Measurements from ENCODE around the gene SEMA5B.

Gene SEMA5B

DNA sequence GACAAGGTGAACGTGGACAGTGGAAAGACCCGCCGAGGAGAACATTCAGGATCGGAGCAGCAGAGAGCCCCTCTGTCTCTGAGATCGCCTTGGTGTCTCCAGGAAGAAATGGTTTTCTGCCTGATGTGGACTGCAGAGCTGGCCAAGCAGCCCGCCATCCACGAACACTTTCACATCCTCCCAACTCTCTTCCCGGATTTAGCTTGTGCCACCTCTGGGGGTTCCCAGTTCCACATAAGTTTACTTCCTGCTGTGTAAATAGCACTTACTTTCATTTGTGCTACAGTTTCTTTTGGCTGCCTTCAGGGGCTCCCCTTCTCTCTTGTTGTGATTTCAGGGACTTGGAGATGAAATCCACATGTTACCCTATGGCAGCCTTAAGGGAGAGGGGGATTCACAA is 48.4 kb downstream of the SEMA5B start:
- no peak overlapping the region for H3K4me3 ChIP-seq (IDR thresholded peaks at IDR 0.05; ENCODE audit: insufficient read depth, low read depth, low read length)
- H3K4me2 ChIP-seq, result no peak overlapping the region
- H3K4me1 ChIP-seq (ENCODE audit: low read depth, poor library complexity, severe bottlenecking), result no peaks in the 10 kb centered on the region
- H3K27me3 ChIP-seq (ENCODE audit: insufficient read depth, low read depth), result no peaks in the 10 kb centered on the region
- TF ChIP-seq, protein P1, sequence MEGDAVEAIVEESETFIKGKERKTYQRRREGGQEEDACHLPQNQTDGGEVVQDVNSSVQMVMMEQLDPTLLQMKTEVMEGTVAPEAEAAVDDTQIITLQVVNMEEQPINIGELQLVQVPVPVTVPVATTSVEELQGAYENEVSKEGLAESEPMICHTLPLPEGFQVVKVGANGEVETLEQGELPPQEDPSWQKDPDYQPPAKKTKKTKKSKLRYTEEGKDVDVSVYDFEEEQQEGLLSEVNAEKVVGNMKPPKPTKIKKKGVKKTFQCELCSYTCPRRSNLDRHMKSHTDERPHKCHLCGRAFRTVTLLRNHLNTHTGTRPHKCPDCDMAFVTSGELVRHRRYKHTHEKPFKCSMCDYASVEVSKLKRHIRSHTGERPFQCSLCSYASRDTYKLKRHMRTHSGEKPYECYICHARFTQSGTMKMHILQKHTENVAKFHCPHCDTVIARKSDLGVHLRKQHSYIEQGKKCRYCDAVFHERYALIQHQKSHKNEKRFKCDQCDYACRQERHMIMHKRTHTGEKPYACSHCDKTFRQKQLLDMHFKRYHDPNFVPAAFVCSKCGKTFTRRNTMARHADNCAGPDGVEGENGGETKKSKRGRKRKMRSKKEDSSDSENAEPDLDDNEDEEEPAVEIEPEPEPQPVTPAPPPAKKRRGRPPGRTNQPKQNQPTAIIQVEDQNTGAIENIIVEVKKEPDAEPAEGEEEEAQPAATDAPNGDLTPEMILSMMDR (conservative IDR thresholded peaks at IDR 0.05; ENCODE audit: low read depth, low read length), result no peak
- no peak overlapping the region for H3K27ac ChIP-seq
- H3K79me2 ChIP-seq (ENCODE audit: insufficient read depth, low read depth), result no peaks in the 10 kb centered on the region
- H2AFZ ChIP-seq (ENCODE audit: low read depth), result no peak overlapping the region
- H3K9ac ChIP-seq, result no peak overlapping the region
- no peaks in the 10 kb centered on the region for H3K36me3 ChIP-seq (ENCODE audit: insufficient read depth)
- H4K20me1 ChIP-seq (ENCODE audit: insufficient read depth), result no peaks in the 10 kb centered on the region

GRCh38 chr3:122978569-122978968 is 49.0 kb downstream of the SEMA5B start:
- Histone ChIP-seq H3K79me2 (ENCODE audit: insufficient read depth, low read depth) (no peaks in the 10 kb centered on the region), H3K4me2 (no peak overlapping the region), H3K27me3 (ENCODE audit: insufficient read depth, low read depth) (no peaks in the 10 kb centered on the region), H3K4me3 (IDR thresholded peaks at IDR 0.05; ENCODE audit: insufficient read depth, low read depth, low read length) (no peak overlapping the region), H4K20me1 (ENCODE audit: insufficient read depth) (no peaks in the 10 kb centered on the region), H3K4me1 (ENCODE audit: low read depth, poor library complexity, severe bottlenecking) (no peaks in the 10 kb centered on the region), H2AFZ (ENCODE audit: low read depth) (no peak overlapping the region), H3K27ac (no peak overlapping the region), H3K36me3 (ENCODE audit: insufficient read depth) (no peaks in the 10 kb centered on the region), H3K9ac (no peak overlapping the region)
- TF ChIP-seq, protein P1 (conservative IDR thresholded peaks at IDR 0.05; ENCODE audit: low read depth, low read length), result no peak

DNA sequence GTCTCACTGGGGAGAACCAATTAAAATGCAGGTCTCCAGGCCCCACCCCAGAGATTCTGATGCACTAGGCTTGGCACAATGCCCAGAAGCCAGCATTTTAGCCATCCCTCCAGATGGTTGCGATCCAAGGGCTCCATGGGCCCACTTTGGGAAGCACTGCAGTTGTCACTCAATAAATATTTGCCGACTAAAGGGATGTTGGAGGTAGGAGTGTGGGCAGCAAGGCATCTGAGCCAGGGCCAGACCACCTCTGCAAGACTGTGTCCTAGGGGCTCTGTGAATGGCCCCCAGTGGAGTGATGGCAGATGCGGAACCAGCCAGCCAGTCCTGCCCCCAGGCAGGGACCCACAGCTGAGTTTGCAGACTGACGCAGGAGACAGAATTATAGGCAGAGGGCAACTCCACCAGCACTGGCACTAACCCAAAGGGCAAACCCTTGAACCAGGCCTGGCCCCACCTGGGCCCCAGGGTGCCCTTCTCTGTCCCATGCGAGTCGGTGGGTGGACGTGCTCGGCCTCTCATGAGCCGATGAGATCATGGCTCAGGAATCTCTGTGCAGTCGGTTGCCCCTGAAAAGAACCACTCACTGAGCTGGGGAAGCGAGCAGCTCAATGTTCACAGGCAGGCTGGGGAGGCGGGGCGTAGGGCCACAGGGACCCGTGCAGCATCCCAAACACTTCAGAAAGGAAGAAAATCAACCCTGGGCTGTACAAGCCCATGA is 49.7 kb downstream of the SEMA5B start:
- no peak overlapping the region for H3K4me2 ChIP-seq
- TF ChIP-seq, protein P1 (conservative IDR thresholded peaks at IDR 0.05; ENCODE audit: low read depth, low read length), result no peak
- H3K9ac ChIP-seq, result no peak overlapping the region
- no peaks in the 10 kb centered on the region for H3K36me3 ChIP-seq (ENCODE audit: insufficient read depth)
- H3K4me1 ChIP-seq (ENCODE audit: low read depth, poor library complexity, severe bottlenecking), result no peaks in the 10 kb centered on the region
- H3K4me3 ChIP-seq (IDR thresholded peaks at IDR 0.05; ENCODE audit: insufficient read depth, low read depth, low read length), result no peak overlapping the region
- no peaks in the 10 kb centered on the region for H4K20me1 ChIP-seq (ENCODE audit: insufficient read depth)
- no peaks in the 10 kb centered on the region for H3K79me2 ChIP-seq (ENCODE audit: insufficient read depth, low read depth)
- no peaks in the 10 kb centered on the region for H3K27me3 ChIP-seq (ENCODE audit: insufficient read depth, low read depth)
- H2AFZ ChIP-seq (ENCODE audit: low read depth), result no peak overlapping the region
- no peak overlapping the region for H3K27ac ChIP-seq

GRCh38 chr3:122975924-122976293 is 51.7 kb downstream of the SEMA5B start:
- H4K20me1 ChIP-seq (ENCODE audit: insufficient read depth), result no peaks in the 10 kb centered on the region
- no peak overlapping the region for H3K9ac ChIP-seq
- no peaks in the 10 kb centered on the region for H3K36me3 ChIP-seq (ENCODE audit: insufficient read depth)
- TF ChIP-seq, protein P1 (conservative IDR thresholded peaks at IDR 0.05; ENCODE audit: low read depth, low read length), result no peak
- H3K27ac ChIP-seq, result no peak overlapping the region
- no peak overlapping the region for H2AFZ ChIP-seq (ENCODE audit: low read depth)
- no peak overlapping the region for H3K4me2 ChIP-seq
- H3K27me3 ChIP-seq (ENCODE audit: insufficient read depth, low read depth), result no peaks in the 10 kb centered on the region
- no peaks in the 10 kb centered on the region for H3K4me1 ChIP-seq (ENCODE audit: low read depth, poor library complexity, severe bottlenecking)
- H3K79me2 ChIP-seq (ENCODE audit: insufficient read depth, low read depth), result no peaks in the 10 kb centered on the region
- no peak overlapping the region for H3K4me3 ChIP-seq (IDR thresholded peaks at IDR 0.05; ENCODE audit: insufficient read depth, low read depth, low read length)

Data from KMS-11 (cell line).